K562 (cell line): ENCODE data around the gene SMAD7. TPM values are rescaled to one million over a fixed set of nuclear protein-coding genes. Genes with fewer than 3 reads are reported as not detected.

Experiments
- CEBPZ ChIP-seq: fragments of 150-350 bp; IDR thresholded peaks from 2 replicates; pipeline ENCODE4 v1.6.1; 2014; ENCODE audit warnings: low read depth, mild to moderate bottlenecking, low read length, borderline replicate concordance
- CHD7 ChIP-seq: fragments of 200-600 bp; sonication (generic); IDR thresholded peaks from one replicate; pipeline ENCODE4 v1.6.1; 2012; ENCODE audit warnings: mild to moderate bottlenecking, low read depth, low read length, inconsistent platforms
- GTF2F1 ChIP-seq: IDR thresholded peaks from 2 replicates; pipeline ENCODE4 v1.6.1; 2011; ENCODE audit warnings: low read depth, low read length, improper control_type of control experiment
- HDGF ChIP-seq: fragments of 450-650 bp; IDR thresholded peaks from 2 replicates; pipeline ENCODE4 v1.6.1; 2016
- KLF16 ChIP-seq: IDR thresholded peaks from 2 replicates; pipeline ENCODE4 v1.6.1; 2016; ENCODE audit warnings: antibody characterized with exemption
- SLC30A9 ChIP-seq: fragments of 250-450 bp; sonication (Bioruptor Pico); IDR thresholded peaks from 2 replicates; pipeline ENCODE4 v1.8.0; 2022; ENCODE audit warnings: mild to moderate bottlenecking, moderate library complexity
- TAL1 ChIP-seq: fragments of 450-650 bp; IDR thresholded peaks from 2 replicates; pipeline ENCODE4 v1.6.1; 2016; ENCODE audit warnings: mild to moderate bottlenecking
- TFE3 ChIP-seq: fragments of 450-650 bp; formaldehyde crosslinking; IDR thresholded peaks from 2 replicates; pipeline ENCODE4 v1.4.0; 2020; ENCODE audit warnings: mild to moderate bottlenecking, mixed read lengths
- TOE1 ChIP-seq, 2 experiments: fragments of 450-650 bp in 1 of 2; sonication (generic) in 1 of 2; formaldehyde crosslinking in 1 of 2; IDR thresholded peaks; 2 replicates each; pipeline versions ENCODE4 v1.7.1 to v1.8.0; 2016 to 2022; ENCODE audit warnings: borderline replicate concordance in 2 of 2, mild to moderate bottlenecking in 2 of 2, antibody characterized with exemption in 1 of 2, inconsistent platforms in 1 of 2, low read depth in 1 of 2, missing genetic modification reagents in 1 of 2, moderate library complexity in 1 of 2
- polyA plus RNA-seq, 8 experiments: library from polyadenylated mRNA; depleted of rRNA in 4 of 8; stranded (reverse) in 5 of 8; unstranded in 3 of 8; fragments of >200 nt; fragmentation: Nextera tagmentation in 2 of 8; fragmentation: Illumina TruSeq in 1 of 8; extraction: Ambion mirVana in 2 of 8; extraction: Trizol in 1 of 8; gene quantifications; 2 replicates each; pipeline versions ENCODE4 v1.2.1 to v1.2.3, GENCODE V29; 2011 to 2014; ENCODE audit warnings: inconsistent platforms in 1 of 8, missing spikeins in 1 of 8
- total RNA-seq, 7 experiments: library from RNA; depleted of rRNA in 6 of 7; stranded (reverse); fragments of >200 nt in 6 of 7; fragmentation: Illumina TruSeq in 2 of 7; extraction: Trizol in 2 of 7; gene quantifications; 2 replicates each; pipeline versions ENCODE4 v1.2.1 to v1.2.3, GENCODE V29; 2011 to 2021; ENCODE audit warnings: low replicate concordance in 1 of 7

Gene SMAD7
- total and polyA plus RNA-seq, 9 of the 15 experiments (the other 6 are each of a cell fraction or from before 2014, with no cell fraction given) = 0.13 to 3.0 (median 1.6) TPM

- no peak for TF ChIP-seq CHD7
- no peak for TF ChIP-seq HDGF
- TF ChIP-seq TAL1 = no peak
- TF ChIP-seq TOE1 (IDR thresholded peaks at IDR 0.05; ENCODE audit: borderline replicate concordance) = peak; percentile 84; the same call in 1 of the 2 replicates
- no peak for TF ChIP-seq TOE1 (CRISPR knock-in tag; IDR thresholded peaks at IDR 0.05; ENCODE audit: borderline replicate concordance, low read depth)
- no peak for TF ChIP-seq KLF16
- peak; percentile 81 for TF ChIP-seq TFE3 (CRISPR knock-in tag)
- no peak for TF ChIP-seq GTF2F1
- no peak for TF ChIP-seq SLC30A9 (CRISPR knock-in tag)
- TF ChIP-seq CEBPZ = no peak
These were observed 47.7 kb downstream of the SMAD7 start (continued) for GRCh38 chr18:48902856-48903601.
